Globus pallidus (tissue), 1 donor: ENCODE measurements around the gene ZFP36L1.

Experiments used
- DNase-seq: peaks from one replicate; pipeline ENCODE4 v3.0.0-alpha.2; 2015; ENCODE audit warnings: low spot score

Gene ZFP36L1

GRCh38 chr14:68792979-68793733 is at the start of gene ZFP36L1:
Gene ZFP36L1 (minus strand): TSS chr14:68793067. CDS start chr14:68792938, 129 bp downstream.
- DNase-seq, result peak; percentile 84

GRCh38 chr14:68842298-68842697 is 49.4 kb upstream of the ZFP36L1 start:
- DNase-seq, result no peak

GRCh38 chr14:68841016-68841809 is 48.3 kb upstream of the ZFP36L1 start:
- DNase-seq, result no peak

GRCh38 chr14:68840454-68840853 is 47.6 kb upstream of the ZFP36L1 start:
- DNase-seq, result no peak

GRCh38 chr14:68836082-68836481 is 43.2 kb upstream of the ZFP36L1 start:
- DNase-seq, result no peak

GRCh38 chr14:68834816-68835215 is 41.9 kb upstream of the ZFP36L1 start:
- DNase-seq, result no peak

- no peak for DNase-seq
Observed at GRCh38 chr14:68828698-68829097, 35.8 kb upstream of the ZFP36L1 start.

- DNase-seq, result no peak
Observed at GRCh38 chr14:68825729-68826128, 32.9 kb upstream of the ZFP36L1 start.

- peak; percentile 61 for DNase-seq
Observed at GRCh38 chr14:68824517-68825347, 31.9 kb upstream of the ZFP36L1 start.

- DNase-seq, result no peak
Observed at GRCh38 chr14:68824207-68824516, 31.3 kb upstream of the ZFP36L1 start.

GRCh38 chr14:68823434-68824206 is 30.8 kb upstream of the ZFP36L1 start:
- DNase-seq, result no peak

- DNase-seq, result no peak
Observed at GRCh38 chr14:68822926-68823325, 30.1 kb upstream of the ZFP36L1 start.

GRCh38 chr14:68822132-68822651 is 29.3 kb upstream of the ZFP36L1 start:
- DNase-seq, result no peak

GRCh38 chr14:68820999-68821683 is 28.3 kb upstream of the ZFP36L1 start:
- DNase-seq, result no peak

- DNase-seq, result no peak
Observed at GRCh38 chr14:68820536-68820935, 27.7 kb upstream of the ZFP36L1 start.

- DNase-seq, result no peak
Observed at GRCh38 chr14:68820119-68820518, 27.3 kb upstream of the ZFP36L1 start.

- DNase-seq, result no peak
Observed at GRCh38 chr14:68819260-68819691, 26.4 kb upstream of the ZFP36L1 start.

- no peak for DNase-seq
Observed at GRCh38 chr14:68817506-68818212, 24.8 kb upstream of the ZFP36L1 start.

- no peak for DNase-seq
Observed at GRCh38 chr14:68816943-68817430, 24.1 kb upstream of the ZFP36L1 start.
